NK-92 (cell line): ENCODE measurements around the gene RAB20.
"Not testable (repeated sequence)": the region's sequence is repeated elsewhere in the genome, so short reads cannot be mapped to it uniquely, and the experiment has no call there.

Experiments
- DNase-seq: peaks from one replicate; lab custom pipeline; 2025; ENCODE audit not compliant: unreplicated experiment; lab: John Stamatoyannopoulos, UW

RAB20 gene

GRCh38 chr13:110555601-110556223, 5.8 kb downstream of the RAB20 start:
- DNase-seq = no peak

GRCh38 chr13:110554946-110555345, 6.6 kb downstream of the RAB20 start:
- no peak for DNase-seq

GRCh38 chr13:110554227-110554836, 7.2 kb downstream of the RAB20 start:
- DNase-seq = no peak

- no peak for DNase-seq
Observed at GRCh38 chr13:110553417-110553816, 8.1 kb downstream of the RAB20 start.

- no peak for DNase-seq
Observed at GRCh38 chr13:110552767-110553166, 8.8 kb downstream of the RAB20 start.

- DNase-seq = no peak
Observed at GRCh38 chr13:110551284-110551683, 10.2 kb downstream of the RAB20 start.

- DNase-seq = no peak
Observed at GRCh38 chr13:110549795-110550160, 11.7 kb downstream of the RAB20 start.

- DNase-seq = no peak
Observed at GRCh38 chr13:110548891-110549794, 12.4 kb downstream of the RAB20 start.

GRCh38 chr13:110546926-110547325, 14.6 kb downstream of the RAB20 start:
- no peak for DNase-seq

- no peak for DNase-seq
Observed at GRCh38 chr13:110546378-110546777, 15.1 kb downstream of the RAB20 start.

- no peak for DNase-seq
Observed at GRCh38 chr13:110542169-110542796, 19.2 kb downstream of the RAB20 start.

GRCh38 chr13:110541526-110541920, 20.0 kb downstream of the RAB20 start:
- no peak for DNase-seq

GRCh38 chr13:110540871-110541525, 20.5 kb downstream of the RAB20 start:
- DNase-seq = no peak

- DNase-seq = no peak
Observed at GRCh38 chr13:110539894-110540293, 21.6 kb downstream of the RAB20 start.

- no peak for DNase-seq
Observed at GRCh38 chr13:110538632-110539031, 22.9 kb downstream of the RAB20 start.

GRCh38 chr13:110536006-110536693, 25.4 kb downstream of the RAB20 start:
- DNase-seq = no peak

GRCh38 chr13:110535526-110535925, 26.0 kb downstream of the RAB20 start:
- DNase-seq = no peak

- DNase-seq = no peak
Observed at GRCh38 chr13:110533771-110534670, 27.5 kb downstream of the RAB20 start.

- DNase-seq = not testable (repeated sequence)
Observed at GRCh38 chr13:110532258-110532657, 29.3 kb downstream of the RAB20 start.
